HG03442 (cell line): Measurements from ENCODE around the gene SDK2.
"Not testable (repeated sequence)": the region's sequence is repeated elsewhere in the genome, so short reads cannot be mapped to it uniquely, and the experiment has no call there.

ENCODE experiments used
- ATAC-seq: cut with Tn5 transposase; IDR thresholded peaks from one replicate; pipeline ENCODE4 v1.9.1; 2021; ENCODE audit warnings: mild to moderate bottlenecking, moderate library complexity; ENCODE audit not compliant: unreplicated experiment

Gene SDK2

DNA sequence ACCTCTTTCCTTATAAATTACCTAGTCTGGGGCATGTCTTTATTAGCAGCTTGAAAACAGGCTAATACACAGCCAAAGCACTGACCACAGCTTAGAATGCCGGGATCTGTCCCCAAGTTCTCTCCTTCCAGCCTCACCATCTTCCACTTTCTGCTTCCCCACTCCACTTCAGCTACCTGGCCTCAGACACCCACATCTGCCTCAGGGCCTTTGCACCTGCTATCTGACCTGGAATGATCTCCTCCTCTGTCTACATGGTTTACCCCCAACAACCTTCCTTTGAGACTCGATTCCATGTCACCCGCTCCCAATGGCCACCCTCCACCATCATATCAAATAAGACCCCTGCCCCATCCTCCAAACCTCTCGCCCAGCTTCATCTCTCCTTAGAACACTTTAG is 179.8 kb downstream of the SDK2 start:
- no peak for ATAC-seq

DNA sequence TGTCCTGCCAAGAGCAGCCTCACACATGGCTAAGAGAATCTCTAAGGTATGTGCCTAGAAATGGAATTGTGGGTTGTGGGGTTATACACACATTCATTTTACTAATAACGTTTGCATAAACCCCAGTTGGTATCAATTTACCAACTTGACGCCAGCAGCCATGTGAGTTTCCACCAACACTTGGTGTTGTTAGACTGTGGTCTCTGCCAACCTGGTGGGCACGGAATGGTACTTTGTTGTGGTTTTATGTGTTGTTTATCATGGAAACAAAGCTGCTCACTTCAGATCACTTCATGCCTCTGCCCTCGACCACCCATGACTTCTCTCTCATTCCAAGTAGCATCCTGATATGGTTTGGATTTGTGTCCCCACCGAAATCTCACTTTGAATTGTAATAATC is 180.4 kb downstream of the SDK2 start:
- ATAC-seq: no peak

DNA sequence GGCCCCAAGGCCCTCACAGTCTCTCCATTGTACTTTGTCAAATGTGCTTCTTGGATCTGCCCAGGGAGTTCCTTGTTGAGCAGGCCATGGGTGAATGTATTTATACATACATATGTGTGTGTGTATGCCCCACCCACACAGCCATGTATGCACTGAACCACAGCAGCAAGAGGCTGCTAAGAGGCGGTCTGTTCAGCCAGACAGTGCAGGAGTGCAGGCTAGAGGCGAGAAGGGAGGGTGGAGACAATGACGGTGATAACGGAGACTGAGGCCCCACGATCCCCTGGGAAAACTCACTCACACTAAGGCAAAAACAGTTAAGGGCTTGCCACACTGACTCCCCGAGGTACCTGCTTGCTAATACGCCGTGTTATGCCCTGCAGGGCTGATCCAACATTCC is 181.4 kb downstream of the SDK2 start:
- no peak for ATAC-seq

DNA sequence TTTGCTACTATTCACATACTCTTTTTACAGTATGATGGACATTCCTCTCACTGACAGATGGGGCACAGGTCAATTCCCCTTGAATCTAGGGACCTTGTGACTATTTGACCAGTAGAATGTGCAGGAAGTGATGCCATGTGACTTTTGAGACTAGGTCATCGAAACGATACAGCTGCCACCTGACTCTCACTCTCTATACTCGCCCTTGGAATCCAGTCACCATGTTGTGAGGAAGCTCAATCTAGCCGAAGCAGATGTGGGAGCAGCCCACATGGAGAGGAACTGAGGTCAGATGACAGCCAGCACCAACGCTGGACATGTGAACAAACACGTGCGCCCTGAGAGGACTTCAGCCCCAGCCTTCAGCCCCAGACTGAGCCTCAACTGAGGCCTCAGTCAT is 184.3 kb downstream of the SDK2 start:
- no peak for ATAC-seq

DNA sequence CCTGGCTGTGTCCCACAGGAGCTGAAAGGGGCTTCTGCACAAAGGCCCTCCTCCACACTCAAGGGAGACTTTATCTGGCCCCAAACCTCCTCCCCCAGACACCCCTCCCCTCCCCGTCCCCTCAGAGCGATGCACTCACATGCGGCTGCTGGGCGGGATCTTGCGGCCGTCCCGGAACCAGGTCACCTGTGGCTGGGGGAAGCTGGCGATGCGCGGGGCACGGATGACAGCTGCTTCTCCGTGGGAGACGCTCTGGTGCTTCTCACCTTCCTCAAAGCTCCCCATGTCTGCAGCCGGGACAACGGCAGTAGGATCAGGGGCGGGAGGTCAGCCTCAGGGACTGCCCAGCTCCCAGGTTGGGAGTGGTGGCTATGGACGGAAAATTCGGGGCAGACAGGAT is 188.5 kb downstream of the SDK2 start:
- no peak for ATAC-seq

DNA sequence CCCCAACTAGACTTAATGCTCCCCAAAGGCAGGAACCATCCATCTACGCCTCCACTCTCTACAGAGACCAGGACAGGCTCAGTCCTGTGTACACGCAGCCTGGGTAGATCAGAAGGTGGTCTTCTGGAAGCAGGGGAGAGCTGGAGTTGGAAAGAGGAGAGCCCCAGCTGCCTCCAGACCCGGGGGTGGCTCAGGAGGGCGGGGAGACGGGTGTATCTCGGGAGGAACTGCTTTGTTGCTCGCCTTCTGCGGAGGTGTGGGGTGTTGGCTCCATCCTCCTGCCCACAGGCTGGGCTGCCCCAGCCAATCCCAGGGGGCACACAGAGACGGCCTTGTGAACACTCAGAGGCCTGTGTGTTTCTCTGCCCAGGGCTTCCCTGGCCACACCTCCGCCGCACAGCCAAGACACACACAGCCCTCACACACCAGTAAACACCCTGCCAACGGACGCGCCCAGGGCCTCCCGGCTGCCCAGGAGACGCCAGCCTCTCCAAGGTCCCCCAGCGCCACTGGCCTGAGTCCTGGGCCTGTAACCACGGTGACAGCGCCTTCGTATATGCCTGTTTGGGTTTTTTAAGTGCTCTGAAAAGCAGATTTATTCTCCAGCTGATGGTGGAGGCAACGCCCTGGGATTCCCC is 189.1 kb downstream of the SDK2 start:
- ATAC-seq: no peak

DNA sequence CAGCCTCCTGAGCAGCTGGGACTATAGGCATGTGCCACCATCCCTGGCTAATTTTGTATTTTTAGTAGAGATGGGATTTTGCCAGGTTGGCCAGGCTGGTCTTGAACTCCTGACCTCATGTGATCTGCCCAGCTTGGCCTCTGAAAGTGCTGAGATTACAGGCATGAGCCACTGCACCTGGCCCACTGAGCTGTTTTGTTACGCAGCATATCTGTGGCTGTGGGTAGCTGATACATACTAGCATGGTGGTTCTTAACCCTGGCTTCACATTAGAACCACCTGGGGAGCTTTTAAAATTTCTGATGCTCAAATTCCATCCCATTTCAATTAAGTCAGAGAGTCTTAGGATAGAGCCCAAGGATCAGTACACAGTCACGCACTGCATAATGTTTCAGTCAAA is 190.8 kb downstream of the SDK2 start:
- not testable (repeated sequence) for ATAC-seq

DNA sequence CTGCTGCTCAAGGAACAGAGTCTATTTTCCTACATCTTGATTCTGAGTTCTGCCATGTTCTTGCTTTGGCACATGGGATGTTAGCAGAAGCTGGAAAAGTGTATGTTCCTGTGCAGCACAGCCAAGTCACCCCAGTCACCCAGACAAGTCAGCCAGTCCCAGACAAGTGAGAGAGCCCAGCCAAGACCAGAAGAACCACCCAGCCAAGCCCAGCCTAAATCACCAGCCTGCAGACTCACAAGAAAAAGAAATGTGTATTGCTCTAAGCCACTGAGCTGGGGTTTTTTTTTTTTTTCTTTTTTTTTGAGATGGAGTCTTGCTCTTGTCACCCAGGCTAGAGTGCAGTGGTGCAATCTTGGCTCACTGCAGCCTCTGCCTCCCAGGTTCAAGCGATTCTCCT is 191.2 kb downstream of the SDK2 start:
- no peak for ATAC-seq

DNA sequence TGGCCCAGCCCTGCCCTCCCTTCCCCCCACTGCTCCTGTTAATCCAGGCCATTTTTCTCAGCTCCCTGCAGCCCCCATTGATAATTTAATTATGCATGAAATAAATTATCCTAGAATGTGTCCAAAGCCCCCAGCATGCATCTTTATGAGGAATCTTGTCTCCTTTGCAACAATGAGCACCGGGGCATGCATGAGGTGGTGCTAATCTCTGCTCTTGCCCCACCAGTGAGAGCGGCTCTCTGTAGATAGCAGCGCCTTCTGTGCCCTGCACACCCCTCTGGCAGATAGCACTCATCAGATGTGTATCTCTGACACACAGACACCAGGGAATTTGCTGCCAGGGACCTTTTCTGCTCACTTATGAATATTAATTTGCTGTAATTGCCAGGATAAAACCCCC is 192.2 kb downstream of the SDK2 start:
- ATAC-seq: no peak

DNA sequence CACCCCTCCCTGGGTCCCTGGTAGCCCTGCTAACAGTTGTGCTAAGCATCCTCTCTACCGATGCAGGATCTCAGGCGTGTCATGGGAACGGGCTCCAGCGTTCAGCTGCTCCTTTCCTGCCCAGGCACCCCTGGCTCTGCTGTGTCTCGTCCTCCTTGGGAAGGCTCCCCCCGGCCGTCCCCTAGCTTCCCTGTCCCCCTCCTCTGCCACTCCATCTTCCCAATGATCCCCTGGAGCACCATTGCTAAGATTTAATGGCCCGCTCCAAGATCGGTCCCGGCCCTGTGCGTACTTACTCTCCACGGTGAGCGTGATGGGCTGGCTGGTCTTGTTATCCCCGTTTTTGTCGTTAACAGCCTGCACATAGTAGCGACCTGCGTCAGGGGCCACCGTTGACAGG is 196.9 kb downstream of the SDK2 start:
- no peak for ATAC-seq

DNA sequence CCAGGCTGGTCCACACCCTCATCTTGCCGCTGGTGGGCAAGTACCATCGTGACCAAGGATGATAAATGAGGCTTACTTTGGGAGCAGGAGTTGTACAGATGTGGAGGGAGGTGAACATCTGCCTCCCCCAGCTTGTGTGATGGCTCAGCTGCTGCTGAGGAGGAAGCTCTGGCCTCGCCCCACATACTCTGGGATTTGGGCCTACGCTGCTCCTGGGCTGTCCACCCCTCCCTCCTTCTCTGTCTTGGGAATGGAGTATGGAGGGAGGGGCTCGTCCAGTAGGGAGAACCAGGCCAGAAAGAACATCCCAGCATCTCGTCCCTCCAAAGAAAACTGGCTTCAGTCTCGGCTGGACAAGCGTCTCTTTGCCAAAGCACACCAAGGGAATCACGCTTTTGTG is 197.6 kb downstream of the SDK2 start:
- ATAC-seq: no peak

DNA sequence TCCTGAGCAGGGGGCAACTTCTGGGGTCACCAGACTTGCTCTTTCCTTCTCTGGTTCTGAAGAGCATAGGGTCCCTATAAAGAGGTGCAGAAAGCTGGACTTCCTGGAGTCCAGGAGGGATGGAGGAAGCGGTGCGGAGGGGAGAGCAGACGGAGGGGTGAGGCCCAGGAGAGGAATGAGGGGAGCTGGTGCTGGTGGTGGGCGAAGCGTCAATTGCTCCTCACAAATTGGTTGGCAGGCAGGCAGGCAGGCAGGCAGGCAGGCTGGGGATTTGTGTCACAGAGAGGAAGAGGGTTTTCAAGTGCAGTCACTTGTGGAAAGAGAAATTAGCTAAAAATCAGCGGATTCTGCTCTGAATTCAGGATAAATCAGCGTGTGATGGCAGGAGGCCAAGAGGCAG is 198.8 kb downstream of the SDK2 start:
- ATAC-seq: no peak

DNA sequence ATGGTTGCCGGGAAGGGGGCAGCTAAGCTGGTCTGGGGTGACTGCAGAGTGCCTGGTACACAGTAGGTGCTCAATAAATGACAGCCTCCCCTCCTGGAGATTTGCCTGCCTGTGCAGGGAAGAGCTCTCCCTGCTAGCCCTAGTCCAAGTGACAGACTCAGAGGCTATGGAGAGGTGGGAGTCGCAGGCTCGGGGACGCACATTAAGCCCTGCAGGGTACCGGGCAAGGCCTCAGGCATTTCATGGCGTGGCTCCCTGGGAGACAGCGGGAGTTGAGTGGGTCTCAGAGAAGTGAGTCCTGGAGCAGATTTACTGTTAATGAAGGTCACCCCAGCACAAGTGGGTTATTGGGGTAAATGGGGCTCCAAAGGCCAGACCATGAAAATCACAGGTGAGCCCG is 200.2 kb downstream of the SDK2 start:
- no peak for ATAC-seq

DNA sequence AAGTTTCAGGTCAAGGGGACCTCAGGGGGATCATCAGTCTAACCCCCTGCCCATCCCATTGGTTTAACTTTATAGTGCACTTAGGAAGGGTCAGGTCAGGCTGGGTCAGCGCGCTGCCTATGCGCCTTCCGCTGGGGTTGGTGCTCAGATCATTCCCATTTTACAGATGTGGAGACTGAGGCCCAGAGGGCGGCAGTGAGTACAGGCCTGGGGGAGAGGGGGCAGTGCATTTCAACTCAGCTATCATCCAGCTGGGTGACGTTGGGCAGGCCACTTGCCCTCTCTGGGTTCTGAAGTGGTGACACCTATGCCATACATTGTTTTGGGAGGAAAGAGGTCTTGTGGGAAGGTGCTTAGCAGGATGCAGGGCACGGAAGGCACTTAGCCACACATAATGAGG is 204.6 kb downstream of the SDK2 start:
- no peak for ATAC-seq

DNA sequence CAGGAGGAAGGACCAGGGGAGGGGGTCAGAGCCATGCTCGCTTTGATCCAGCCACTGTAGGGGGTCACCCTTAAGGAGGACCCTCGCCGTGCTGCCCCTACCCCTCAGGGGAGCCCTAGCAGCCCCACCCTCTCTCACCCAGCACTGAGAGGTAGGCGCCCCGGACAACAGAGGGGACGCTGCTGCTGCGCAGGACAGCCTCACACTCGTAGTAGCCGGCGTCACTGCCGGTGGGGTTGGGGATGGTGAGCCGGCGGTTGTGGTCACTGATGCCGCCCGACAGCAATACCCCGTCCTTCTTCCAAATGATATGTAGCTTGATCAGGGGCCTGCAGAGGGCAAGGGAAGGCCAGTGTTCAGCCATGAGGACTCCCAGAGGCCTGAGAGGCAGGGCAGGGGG is 206.4 kb downstream of the SDK2 start:
- ATAC-seq: no peak

DNA sequence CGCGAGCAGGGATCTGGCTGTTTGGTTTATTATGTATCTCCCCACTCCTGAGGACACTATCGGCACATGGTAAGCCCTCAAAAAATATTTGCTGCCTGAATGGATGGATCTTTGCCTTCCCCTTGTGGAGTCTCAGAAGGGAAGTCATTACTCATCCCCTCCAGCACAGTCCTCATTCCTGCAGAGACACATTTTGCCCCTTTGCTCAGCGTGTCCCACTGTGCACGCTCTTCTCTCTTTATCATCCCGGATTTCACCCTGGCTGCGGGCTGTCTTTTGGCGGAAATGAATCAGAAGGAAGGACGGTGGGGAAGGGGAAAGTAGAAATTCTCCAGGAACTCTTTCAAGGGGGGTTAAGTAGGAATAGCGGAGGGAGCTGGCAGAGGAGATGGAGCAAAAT is 207.3 kb downstream of the SDK2 start:
- no peak for ATAC-seq

DNA sequence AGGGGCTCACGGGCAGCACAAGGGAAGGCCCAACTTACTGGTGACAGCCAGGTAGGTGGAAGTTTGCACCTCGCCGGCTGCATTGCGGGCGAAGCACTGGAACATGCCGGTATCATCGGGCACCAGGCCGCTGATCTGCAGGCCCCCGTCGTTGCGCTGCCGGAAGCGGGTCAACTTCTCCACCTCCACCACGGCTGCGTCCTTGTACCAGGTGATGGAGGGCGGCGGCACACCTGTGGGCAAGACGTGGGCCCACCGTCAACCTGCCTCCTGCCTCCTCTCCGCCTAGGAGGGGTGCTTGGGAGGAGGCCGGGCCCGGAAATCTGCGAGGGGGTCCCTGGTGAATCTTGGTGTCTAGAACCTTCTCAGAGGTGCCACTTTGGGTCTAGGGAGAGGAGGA is 208.8 kb downstream of the SDK2 start:
- ATAC-seq: no peak

DNA sequence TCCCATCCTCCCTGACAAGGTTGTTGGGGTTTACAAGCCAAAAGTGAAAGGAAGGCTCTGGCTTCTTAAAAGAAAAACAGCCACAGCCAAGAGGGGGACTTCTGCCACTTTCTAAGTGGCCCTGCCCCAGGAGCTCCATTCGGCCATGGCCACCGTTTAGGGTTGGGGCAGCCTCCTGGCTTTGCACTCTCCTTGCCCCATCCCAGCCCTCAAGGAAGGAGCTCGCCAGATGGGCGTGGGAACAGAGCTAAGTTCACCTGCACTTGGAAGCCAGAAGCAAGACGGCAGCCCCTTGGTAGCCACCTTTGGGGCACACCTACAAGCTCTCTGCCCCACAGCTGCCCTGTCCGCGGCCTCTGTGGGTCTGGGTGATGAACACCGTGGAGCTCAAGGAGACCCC is 210.1 kb downstream of the SDK2 start:
- no peak for ATAC-seq

DNA sequence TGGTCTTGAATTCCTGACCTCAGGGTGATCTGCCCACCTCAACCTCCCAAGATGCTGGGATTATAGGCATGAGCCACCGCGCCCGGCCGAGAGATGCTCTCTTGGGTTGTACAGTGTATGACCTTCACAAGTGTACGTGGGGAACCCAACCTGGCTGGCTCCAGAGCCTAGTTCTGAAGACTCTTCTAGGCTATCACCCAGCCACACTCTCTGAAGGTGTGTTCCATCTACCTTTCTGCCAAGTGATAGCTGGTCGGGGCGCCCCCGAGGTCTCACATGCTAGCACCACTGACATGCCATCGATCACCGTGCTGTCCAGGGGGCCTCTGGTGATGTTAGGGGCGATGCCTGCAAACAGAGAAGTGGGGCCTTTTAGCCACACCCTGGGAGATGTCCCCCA is 210.7 kb downstream of the SDK2 start:
- ATAC-seq: no peak

DNA sequence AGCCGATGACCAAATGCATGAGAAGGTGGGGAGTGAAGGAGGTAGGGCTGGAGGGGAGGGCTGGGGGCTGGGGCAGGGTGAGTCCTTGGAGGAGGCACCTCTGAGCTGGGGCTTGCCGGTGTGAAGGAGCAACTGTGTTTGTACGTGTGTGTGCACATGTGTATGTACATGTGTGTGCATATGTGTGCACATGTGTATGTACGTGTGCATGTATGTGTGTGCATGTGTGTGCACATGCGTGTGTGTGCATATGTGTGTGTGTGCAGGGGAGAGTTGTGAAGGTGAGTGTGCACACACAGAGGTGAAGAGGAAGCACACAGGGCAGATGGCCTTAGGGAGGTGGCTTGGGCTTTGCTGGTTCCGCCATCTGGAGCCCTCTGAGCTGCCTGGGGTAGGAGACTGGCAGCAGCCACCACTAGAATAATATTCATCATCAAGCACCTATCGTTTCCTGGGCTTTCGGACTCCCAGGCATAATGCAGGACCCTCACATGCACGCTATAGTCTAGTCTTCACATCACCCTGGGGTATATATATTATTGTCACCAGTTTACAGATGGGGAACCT is 211.5 kb downstream of the SDK2 start:
- ATAC-seq: no peak

DNA sequence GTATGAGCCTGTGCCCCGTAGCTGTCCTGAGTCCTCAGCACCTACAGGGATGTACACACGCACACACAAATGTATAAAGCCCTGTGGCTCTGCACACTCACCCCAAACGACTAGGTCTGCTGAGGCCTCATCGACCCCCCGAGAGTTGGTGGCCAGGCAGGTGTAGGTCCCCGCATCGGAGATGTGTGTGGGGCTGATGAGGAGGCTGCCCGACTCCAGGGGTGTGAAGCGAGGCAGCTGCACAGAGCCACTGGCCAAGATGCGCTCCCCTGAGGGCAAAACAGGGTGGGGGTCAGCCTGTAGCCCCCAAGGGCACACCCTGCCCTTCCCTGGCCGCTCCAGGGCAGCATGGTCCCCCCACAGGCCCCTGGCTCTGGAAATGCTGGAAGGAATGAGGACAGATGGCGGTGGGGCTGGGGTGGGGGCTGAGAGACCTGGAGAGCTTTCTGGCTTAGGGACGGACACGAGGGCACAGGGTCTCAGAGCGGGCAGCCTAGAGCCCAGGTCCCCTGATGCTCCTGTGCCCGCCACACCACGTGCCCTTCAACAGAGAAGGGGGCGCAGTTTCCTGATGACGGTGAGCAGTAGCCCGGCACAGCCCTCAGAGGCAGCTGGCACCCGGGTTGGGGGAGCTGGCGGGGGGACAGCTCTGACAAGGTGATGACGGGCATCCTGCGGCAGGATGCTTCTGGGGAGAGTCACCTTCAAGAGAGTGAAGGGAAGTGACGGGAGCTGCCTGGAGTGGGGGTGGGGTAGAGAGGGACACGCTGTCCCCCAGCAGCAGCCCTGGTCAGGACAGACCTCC is 212.6 kb downstream of the SDK2 start:
- no peak for ATAC-seq

DNA sequence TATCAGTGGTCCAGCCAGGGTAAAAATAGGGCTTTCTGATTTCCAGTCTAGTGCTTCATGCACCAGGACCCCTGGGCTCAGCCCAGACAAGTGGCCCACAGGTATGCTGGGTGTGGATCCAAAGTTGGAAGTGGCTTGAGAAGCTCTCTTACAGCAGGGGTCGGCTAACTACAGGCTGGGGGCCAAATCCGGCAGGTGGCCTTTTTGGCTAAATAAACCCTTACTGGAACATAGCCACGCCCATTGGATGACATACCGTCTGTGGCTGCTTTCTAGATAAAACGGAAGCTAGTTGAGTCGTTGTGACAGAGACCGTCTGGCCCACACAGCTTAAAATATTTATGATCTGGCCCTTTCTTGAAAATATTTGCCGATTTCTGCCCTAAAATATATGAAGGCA is 213.4 kb downstream of the SDK2 start:
- ATAC-seq: no peak
